HG02678 (cell line): Measurements from ENCODE around the gene TLN1.
A peak's percentile ranks its signal among the peaks of the same experiment; 100 is the strongest.

ENCODE experiments used
- ATAC-seq: cut with Tn5 transposase; IDR thresholded peaks from one replicate; pipeline ENCODE4 v1.9.1; 2021; ENCODE audit warnings: mild to moderate bottlenecking, moderate library complexity; ENCODE audit not compliant: unreplicated experiment

TLN1 gene

DNA sequence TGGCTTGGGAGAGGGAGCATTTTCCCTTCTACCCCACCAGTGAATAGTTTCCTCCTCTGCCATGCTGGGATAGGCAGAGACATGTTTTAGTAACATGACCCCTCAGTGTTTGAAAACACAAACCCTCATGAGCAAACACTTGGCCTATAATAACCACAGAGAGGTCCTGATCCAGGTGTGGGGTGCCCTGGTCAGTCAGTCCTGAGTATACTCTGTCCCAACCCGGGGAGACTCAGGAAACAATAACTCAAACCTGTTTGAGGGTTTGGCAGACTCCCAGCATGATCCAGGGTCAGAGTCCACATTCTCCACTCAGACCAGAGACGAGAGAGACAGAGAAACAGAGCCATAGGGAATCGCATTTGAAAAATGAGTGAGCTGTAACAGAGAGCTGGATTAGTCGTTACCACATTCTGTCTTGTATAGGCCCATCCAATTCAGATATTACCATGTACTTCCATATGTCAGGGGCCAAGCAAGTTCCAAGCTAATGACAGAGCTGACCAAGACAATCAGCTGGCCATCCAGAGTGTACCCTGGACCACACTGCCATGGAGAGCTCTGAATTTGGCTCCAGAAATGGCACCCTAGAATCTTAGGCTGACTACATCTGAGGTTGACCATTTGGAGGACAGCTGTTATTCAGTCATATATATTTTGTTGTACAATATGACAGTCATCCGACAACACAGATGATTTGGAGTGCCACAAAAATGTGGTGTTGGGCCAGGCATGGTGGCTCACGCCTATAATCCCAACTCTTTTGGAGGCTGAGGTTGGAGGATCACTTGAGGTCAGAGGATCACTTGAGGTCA is 62.5 kb downstream of the TLN1 start:
- no peak for ATAC-seq

DNA sequence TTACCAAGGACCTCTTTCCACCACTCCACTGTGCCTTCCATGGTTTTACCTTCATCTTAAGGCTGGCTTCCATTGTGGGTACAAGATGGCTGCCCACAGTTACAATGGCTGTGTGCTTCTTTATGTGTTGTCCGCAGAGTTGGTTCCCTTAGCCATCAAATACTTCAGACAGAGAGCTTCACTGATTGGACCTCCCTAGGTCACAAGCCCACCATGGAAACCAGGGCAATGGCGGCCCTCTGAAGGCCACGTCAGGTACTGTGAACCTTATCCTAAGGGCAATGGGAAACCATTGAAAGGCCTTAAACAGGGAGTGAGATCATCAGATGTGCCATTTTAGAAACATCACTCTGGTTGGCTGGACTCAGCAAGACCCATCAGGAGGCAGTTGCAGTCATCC is 64.1 kb downstream of the TLN1 start:
- ATAC-seq = no peak

DNA sequence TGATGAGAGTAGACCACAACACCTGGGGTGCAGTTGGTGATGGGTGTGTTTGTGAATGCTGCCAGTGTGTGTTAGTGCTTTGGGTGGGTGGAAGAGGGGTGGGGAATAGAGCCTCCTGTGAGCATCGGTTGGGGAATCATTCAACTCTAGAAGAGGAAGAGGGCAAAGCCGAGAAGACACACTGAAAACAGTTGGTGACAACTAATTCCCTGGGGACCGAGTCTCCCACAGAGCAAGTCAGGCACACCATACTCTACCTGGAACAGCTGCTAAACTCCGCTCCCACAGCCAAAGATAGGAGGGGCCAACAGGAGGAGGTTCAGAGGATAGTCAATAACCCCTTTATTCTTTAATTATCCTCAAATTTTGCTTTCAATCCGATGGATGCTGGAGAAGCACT is 65.4 kb downstream of the TLN1 start:
- no peak for ATAC-seq

DNA sequence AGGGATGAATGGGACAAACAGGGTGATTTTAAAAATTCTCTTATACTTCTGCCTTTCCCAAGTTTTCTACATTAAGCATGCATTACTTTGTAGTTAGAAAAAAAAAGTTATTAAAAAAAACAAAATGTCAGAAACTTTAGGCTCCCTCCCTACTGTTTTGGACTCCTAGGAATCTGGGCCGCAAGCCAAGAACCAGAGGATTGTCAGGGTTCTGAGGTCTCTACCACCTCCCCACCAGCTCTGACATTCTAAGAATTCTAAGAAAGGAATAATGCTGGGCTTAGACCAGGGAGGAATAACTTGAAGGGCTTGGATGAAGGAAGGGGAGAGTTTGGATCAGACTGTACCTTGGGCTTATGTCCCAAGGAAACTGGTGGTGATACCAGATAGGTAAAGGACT is 66.0 kb downstream of the TLN1 start:
- ATAC-seq = no peak

DNA sequence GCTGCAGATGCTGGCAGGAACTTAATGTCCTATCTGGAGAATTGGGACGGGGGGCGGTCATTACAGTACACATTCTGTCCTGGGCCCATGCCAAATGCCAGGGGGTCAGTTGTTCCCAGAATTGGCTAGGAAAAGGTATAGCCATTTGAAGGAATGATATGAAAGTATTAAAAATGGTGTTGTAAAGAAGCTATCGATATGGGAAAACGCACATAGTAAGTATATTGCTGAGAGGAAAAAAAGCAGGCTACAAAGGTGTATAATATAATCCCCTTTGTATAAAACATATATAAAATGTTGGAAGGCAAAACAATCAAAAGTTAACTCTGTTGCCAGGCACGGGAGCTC is 66.5 kb downstream of the TLN1 start:
- ATAC-seq = no peak

DNA sequence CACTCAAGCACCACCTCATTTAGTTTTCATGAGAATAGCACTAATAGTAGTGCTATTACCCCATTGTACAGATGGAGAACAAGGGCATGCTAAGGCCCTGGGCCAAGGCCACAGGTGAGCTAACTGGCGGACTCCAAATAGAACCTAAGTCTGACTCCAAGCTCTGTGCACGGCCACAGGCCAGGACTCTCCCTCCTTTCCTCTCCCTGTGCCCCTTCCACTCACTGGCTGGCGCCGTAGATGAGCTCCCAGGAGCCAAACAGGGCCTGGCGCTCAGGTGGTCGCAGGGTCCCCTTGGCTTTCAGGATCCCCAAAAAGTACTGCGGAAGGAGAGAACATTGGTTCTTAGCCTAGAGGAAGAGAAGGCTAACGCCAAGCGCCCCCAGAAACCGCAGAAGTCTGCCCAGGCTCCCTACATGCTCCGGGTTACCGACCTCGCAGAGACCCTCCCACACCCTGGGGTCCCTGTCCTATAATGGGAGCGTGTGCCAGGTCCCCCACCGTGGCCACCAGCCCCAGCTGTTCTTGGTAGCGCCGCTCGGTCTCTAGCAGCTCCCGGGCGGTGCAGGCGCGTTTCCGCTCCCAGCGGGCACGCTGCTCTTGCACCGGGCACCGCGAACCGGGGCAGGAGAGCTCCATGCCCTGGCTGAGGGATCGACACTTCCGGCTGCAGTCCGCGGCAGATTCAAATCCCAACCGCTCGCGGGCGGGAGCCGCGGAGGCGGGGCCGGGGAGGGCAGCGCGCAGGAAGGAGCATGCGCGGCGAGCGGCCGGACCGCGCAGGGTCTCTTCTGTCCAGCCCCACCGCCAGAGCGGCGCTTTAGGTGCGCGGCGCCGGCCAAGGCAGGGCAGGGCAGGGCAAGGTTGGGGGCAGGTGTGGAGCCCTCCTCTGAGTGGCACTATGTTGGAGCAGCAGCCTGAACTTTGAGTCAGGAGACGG is 67.2 kb downstream of the TLN1 start, which contains the start of gene ARHGEF39:
Gene ARHGEF39 (minus strand): TSS at position 665 of the 940 bp plus-strand sequence. CDS start 26 bp downstream, at position 639.
- ATAC-seq = peak; percentile 80

DNA sequence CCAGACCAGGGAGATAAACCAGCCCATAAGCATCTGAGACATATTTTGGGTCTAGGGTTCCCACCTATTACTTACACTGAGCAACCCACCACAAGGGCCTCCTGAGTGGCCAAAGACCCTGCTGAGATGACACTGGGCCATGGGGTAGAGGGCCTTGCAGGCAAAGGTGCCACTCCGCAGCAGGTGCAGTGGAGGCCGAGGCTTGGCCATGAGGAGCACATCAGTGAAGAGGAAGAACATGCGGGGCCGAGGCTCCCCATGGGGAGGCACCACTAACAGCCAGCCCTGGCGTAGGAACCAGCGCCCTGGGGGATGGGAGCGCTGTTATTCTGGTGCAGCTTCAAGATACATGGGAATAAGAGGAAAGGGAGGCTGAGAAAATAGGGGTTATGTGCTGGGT is 69.6 kb downstream of the TLN1 start:
- ATAC-seq = no peak

DNA sequence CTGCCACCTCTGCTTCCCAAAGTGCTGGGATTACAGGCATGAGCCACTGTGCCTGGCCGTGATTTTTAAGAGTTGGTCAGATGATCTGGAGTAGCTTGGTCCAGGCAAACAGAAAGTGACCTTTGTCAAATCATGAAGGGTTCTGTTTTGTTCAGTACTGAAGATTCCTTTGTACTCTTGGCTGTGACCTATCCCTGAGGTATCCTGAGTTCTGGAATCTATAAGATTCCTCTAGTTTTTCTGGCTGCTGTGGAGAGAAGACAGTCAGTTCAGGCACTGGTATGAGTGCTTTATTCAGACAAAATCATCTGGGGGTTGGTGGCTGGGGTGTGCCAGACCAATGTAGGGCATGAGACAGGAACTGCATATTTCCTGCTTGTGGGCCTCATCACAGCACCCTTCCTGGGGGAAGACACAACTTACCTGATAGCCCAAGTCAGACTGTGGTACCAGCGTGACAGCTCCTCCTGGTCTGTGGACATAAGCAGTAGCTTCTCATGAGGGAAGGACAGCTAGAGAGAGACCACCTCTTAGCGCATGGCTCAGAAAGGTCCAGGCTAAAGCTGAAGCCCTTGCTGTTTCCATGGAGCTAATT is 70.1 kb downstream of the TLN1 start:
- no peak for ATAC-seq

DNA sequence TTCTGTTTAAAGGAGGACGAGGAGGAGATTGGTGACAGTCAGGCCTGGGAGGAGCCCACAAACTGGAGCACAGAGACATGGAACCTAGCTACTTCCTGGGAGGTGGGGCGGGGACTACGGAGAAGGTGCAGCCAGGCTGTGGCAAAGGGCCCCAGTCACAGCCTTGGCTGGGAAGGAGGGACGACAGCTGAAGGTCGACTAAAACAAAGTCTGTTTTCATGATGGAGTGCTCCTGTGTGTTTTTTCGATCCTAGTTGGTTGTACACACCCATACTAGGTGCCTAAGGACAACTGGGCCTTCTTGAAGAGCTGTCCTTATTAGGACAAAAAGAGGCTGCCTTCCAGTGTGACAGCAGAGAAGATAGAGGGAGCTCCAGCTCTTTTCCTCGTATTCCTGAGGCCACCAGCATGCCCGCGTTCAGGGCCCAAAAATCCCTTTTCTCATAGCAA is 71.0 kb downstream of the TLN1 start:
- ATAC-seq = no peak

DNA sequence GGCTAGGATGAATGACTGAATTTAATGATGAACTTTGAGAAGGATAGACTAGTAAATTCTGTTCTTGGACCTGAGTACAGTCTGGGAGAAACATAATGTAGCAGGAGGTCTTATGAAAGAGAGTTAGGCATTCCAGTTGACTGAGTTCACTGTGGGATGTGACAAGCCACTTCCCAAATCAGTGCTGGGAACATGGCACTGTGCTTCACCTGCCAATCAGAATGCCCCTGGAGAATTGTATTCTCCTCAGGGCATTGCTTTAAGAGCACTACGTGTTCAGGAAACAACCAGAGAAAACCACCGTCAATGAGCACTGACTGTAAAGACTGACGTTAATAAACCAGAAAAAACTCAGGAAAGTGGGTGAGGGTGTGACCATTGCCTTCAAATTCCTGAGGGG is 72.7 kb downstream of the TLN1 start:
- no peak for ATAC-seq

DNA sequence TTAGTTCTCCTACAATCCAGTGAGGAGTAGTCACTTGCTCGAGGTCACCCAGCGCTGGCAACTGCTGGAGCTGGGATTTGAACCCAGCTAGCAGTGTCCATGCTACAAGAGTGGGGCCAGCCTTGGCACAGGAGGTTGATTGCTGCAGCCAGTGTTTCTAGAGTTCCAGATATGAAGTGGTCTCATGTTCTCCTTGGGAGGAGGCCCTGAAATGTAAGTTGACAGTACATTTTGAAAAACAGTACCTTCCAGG is 73.1 kb downstream of the TLN1 start:
- no peak for ATAC-seq

DNA sequence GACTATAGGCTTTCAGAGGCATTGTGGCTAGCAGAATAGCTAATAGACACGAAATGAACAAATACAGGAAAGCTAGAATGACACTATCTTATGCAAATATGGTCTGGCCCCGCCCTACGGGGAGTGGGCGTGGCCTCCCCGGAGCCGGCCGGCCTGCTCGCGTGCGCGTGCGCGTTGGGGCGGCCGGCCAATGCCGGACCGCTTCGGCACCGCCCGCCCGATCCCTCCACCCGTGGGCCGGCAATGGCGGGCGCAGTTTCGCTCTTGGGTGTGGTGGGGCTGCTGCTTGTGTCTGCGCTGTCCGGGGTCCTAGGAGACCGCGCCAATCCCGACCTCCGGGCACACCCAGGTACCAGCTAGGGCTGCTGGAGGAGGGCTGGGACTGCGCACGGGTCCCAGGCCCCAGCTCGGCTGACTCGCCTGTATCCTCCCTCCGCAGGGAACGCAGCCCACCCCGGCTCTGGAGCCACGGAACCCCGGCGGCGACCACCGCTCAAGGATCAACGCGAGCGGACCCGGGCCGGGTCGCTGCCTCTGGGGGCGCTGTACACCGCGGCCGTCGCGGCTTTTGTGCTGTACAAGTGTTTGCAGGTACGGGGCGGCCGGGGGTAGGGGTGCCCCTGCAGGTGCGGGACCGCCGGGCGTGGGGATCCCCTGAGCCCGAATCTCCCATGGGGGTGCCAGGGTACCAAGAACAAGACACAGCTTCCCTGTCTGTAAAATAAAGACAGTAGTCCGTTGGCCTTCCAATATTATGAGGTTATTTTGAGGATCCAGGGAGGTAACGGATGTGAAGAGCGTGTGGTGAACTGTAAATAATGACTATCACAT is 73.6 kb downstream of the TLN1 start, which contains the start of gene CCDC107:
Gene CCDC107 (plus strand): TSS at position 156 of the 831 bp plus-strand sequence. CDS start 88 bp downstream, at position 244.
- ATAC-seq = peak; percentile 71

DNA sequence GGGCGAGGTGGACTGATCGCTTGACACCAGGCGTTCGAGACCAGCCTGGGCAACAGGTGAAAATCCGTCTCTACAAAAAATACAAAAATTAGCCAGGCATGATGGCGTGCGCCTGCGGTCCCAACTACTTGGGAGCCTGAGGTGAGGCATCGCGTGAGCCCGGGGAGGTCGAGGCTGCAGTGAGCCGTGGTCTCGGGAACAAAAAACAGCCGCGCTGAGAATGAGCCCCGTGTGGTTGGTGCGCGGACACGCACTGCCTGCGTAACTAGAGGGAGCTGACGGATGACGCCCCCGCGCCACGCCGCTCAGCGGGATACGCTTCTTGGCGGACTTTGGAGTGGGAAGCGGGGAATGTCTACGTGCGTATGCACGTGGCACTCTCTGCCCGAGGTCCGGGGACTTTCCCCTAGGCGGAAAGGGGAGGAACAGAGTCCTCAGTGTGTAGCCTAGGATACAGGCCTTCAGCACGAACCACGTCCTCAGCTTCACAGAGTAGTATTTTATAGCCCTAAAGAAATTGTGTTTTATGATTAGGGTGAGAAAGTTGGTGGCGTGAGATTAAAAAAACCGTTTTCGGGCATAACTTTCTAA is 74.4 kb downstream of the TLN1 start, which contains the start of gene RMRP:
Gene RMRP (minus strand): TSS at position 474 of the 591 bp plus-strand sequence.
- peak; percentile 86 for ATAC-seq

DNA sequence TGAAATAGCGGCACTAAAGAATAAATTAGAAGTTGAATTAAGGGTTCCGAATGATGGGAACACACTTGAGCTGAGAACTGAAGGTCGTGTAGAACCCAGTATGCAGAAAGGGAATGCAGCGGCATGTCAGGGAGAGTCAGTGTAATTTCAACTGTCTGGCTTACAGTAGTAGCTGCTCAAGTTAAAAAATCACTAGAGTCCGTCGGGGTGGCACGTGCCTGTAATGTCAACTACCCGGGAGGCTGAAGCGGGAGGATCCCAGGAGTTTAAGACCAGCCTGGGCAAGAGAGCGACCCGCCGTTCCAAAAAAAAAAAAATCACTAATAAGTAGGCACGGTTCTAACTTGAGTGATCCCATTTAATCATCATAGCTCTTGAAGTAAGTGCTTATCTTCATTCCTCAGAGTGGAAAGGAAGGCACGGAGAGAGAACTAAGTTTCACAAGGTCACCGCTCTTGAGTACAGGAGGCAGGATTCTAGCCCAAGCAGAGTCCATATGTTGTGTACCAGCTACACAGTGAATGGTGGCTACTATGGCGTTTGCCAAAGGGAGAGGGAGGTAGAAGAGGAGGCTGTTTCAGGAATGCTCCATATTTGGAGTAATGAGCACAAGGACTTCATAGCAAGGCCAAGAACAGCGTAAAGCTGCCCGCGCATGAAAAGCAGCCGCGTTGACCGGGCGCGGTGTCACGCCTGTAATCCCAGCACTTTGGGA is 75.0 kb downstream of the TLN1 start:
- no peak for ATAC-seq

DNA sequence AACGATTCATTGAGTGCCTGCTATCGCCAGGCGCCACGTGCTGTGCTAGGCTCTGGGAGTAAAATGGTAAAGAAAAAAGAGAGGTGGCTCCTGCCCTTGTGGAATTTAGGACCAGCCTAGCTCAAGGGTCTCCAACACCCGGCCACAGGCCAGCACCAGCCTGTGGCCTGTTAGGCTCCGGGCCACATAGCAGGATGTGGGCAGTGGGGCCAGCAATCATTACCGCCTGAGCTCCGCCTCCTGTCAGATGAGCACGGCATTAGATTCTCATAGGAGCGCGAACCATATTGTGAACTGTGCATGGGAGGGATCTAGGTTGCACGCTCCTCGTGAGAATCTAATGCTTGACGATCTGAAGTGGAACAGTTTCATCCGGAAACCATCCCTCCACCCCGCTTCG is 75.6 kb downstream of the TLN1 start:
- no peak for ATAC-seq

DNA sequence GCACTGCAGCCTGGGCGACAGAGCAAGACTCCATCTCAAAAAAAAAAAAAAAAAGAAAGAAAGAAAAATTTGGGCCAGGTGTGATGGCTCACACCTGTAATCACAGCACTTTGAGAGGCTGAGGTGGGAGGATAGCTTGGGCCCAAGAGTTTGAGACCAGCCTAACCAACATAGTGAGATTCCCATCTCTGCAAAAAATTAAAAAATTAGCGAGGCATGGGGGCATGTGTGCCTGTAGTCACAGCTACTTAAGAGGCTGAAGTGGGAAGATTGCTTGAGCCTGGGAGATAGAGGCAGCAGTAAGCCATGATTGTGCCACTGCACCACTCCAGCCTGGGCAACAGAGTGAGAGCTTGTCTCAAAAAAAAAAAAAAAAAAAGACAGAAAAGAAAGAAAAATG is 78.4 kb downstream of the TLN1 start:
- ATAC-seq = no peak

DNA sequence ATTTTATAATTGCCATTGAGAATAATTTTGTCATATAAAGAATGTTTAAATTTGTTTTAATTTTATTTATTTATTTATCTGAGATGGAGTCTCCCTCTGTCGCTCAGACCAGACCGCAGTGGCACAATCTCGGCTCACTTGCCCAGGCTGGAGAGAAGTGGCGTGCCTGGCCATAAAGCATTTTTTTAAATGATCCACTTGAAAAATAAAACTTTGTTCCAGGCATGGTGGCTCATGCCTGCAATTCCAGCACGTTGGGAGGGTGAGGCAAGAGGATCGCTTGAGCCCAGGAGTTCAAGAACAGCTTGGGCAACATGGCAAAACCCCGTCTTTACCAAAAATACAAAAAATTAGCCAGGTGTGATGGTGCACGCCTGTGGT is 79.2 kb downstream of the TLN1 start:
- no peak for ATAC-seq

DNA sequence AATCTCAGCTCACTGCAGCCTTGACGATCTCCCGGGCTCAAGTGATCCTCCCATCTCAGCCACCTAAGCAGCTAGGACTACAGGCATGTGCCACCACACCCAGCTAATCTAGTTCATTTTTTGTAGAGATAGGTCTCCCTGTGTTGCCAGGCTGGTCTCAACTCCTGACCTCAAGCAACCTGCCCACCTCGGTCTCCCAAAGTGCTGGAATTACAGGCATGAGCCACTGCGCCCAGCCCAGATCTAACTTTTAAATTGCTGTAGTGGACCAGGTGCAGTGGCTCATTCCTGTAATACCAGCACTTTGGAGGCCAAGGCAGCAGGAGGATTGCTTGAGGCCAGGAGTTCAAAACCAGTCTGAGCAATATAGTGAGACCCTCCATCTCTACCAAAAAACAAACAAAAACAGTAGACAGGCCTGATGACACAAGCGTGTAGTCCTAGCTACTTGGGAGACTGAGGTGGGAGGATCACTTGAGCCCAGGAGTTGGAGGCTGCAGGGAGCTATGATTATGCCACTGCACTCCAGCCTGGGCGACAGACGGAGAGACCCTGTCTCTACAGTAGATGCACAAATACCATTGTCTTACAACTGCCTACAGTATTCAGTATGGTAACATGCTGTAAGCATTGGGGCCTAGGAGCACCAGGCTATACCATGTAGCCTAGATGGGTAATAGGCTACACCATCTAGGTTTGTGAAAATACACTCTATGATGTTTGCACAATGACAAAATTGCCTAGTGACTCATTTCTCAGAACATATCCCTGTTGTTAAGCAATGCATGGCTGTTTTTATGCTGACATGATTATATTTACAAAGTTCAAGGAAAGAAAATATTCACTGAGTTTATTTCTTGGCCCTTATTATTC is 79.8 kb downstream of the TLN1 start:
- ATAC-seq = no peak
